ENCODE data around the gene CNTNAP2. TPM values are rescaled to one million over a fixed set of nuclear protein-coding genes. Genes with fewer than 3 reads are reported as not detected.

Gene CNTNAP2
- total and polyA plus RNA-seq, 3 experiments from 2014 or later, result not detected

- POLR2A ChIA-PET, result no interaction called here
- no peak overlapping the region for H3K4me3 Mint-ChIP-seq
- H3K9me3 Mint-ChIP-seq, result peaks cover 7 to 25% (median 17%) of the 10 kb centered on the region in 5 donors
- no peaks in the 10 kb centered on the region for H3K9me3 ChIP-seq (ENCODE audit: low read length)
- H3K36me3 Mint-ChIP-seq, result no peaks in the 10 kb centered on the region
- no peak overlapping the region for H3K27ac Mint-ChIP-seq
- no peaks in the 10 kb centered on the region for H3K27me3 Mint-ChIP-seq
- no peaks in the 10 kb centered on the region for H3K36me3 ChIP-seq (ENCODE audit: insufficient read depth, low read length)
- H3K4me3 ChIP-seq (ENCODE audit: low read length), result no peak overlapping the region
- H3K4me1 ChIP-seq (ENCODE audit: insufficient read depth, low read length), result no peaks in the 10 kb centered on the region
- CTCF ChIA-PET, result no interaction called here
- no peak overlapping the region for H3K27ac ChIP-seq (ENCODE audit: low read depth, low read length)
- no peak for DNase-seq
- H3K27me3 ChIP-seq (ENCODE audit: insufficient read depth, low read length, poor library complexity, severe bottlenecking), result no peaks in the 10 kb centered on the region
- no peaks in the 10 kb centered on the region for H3K4me1 Mint-ChIP-seq
Measured at GRCh38 chr7:146787266-146787665, 670.7 kb downstream of the CNTNAP2 start.

GRCh38 chr7:146788008-146788407, 671.4 kb downstream of the CNTNAP2 start:
- ChIA-PET CTCF (no interaction called here), POLR2A (no interaction called here)
- H3K27ac ChIP-seq (ENCODE audit: low read depth, low read length), result no peak overlapping the region
- no peaks in the 10 kb centered on the region for H3K4me1 ChIP-seq (ENCODE audit: insufficient read depth, low read length)
- peaks cover 7 to 25% (median 17%) of the 10 kb centered on the region in 5 donors for H3K9me3 Mint-ChIP-seq
- no peak overlapping the region for H3K4me3 Mint-ChIP-seq
- H3K36me3 Mint-ChIP-seq, result no peaks in the 10 kb centered on the region
- DNase-seq, result no peak
- no peaks in the 10 kb centered on the region for H3K27me3 ChIP-seq (ENCODE audit: insufficient read depth, low read length, poor library complexity, severe bottlenecking)
- no peaks in the 10 kb centered on the region for H3K9me3 ChIP-seq (ENCODE audit: low read length)
- no peaks in the 10 kb centered on the region for H3K36me3 ChIP-seq (ENCODE audit: insufficient read depth, low read length)
- H3K27ac Mint-ChIP-seq, result no peak overlapping the region
- H3K4me3 ChIP-seq (ENCODE audit: low read length), result no peak overlapping the region
- no peaks in the 10 kb centered on the region for H3K4me1 Mint-ChIP-seq
- no peaks in the 10 kb centered on the region for H3K27me3 Mint-ChIP-seq

DNA sequence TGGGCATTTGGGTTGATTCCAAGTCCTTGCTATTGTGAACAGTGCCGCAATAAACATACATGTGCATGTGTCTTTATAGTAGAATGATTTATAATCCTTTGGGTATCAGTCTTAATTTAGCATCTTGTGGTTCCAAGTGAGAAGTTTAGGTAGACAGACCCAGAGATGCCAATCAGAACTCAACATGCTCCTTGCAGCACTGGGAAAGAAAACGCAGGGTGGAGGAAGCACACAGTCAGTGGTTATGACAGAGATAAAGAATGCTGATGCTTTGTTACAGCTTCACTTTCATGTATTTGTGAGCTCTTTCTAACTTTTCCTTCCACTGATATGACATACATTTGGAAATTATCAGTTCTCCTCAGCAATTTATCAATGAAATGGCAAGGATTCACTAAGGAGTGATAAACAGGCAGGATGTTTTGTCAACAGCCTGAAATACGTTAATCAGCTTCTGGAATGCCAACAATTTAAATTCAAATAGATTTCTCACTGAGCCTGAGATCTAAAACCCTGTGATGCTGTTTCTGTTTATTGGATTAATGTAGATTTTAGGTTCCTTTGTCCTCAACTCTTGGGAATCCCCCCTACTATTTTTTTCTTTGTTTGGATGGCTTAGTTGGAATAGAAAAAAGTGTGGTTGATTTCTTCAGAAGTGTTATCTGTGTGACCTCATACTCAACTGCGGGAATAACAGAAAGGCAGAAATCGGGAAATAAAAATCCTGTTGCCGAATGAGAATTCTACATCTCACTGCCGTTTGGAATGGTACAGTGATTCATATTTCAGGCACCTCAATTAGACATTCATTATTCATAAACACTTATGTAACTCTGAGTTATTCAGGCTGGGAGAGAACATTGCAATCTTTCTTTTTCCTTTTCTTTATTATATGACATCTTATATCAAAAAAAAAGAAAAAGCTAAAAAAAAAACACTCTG, 675.0 kb downstream of the CNTNAP2 start:
- ChIA-PET POLR2A (no interaction called here), CTCF (no interaction called here)
- H3K4me3 ChIP-seq (ENCODE audit: low read length), result no peak overlapping the region
- Mint-ChIP-seq H3K4me3 (no peak overlapping the region), H3K4me1 (no peaks in the 10 kb centered on the region), H3K27me3 (no peaks in the 10 kb centered on the region), H3K27ac (no peak overlapping the region), H3K9me3 (peaks cover 16 to 35% (median 29%) of the 10 kb centered on the region in 5 donors), H3K36me3 (no peaks in the 10 kb centered on the region)
- no peak for DNase-seq
- H3K4me1 ChIP-seq (ENCODE audit: insufficient read depth, low read length), result no peaks in the 10 kb centered on the region
- no peaks in the 10 kb centered on the region for H3K36me3 ChIP-seq (ENCODE audit: insufficient read depth, low read length)
- H3K27me3 ChIP-seq (ENCODE audit: insufficient read depth, low read length, poor library complexity, severe bottlenecking), result no peaks in the 10 kb centered on the region
- H3K9me3 ChIP-seq (ENCODE audit: low read length), result no peaks in the 10 kb centered on the region
- no peak overlapping the region for H3K27ac ChIP-seq (ENCODE audit: low read depth, low read length)

- ChIA-PET CTCF (no interaction called here), POLR2A (no interaction called here)
- Mint-ChIP-seq H3K27ac (no peak overlapping the region), H3K4me3 (no peak overlapping the region), H3K27me3 (no peaks in the 10 kb centered on the region), H3K9me3 (peaks cover 0 to 35% (median 15%) of the 10 kb centered on the region in 5 donors), H3K36me3 (no peaks in the 10 kb centered on the region), H3K4me1 (no peaks in the 10 kb centered on the region)
- H3K36me3 ChIP-seq (ENCODE audit: insufficient read depth, low read length), result no peaks in the 10 kb centered on the region
- no peaks in the 10 kb centered on the region for H3K4me1 ChIP-seq (ENCODE audit: insufficient read depth, low read length)
- no peak for DNase-seq
- no peak overlapping the region for H3K27ac ChIP-seq (ENCODE audit: low read depth, low read length)
- H3K9me3 ChIP-seq (ENCODE audit: low read length), result peaks cover 4% of the 10 kb centered on the region
- H3K27me3 ChIP-seq (ENCODE audit: insufficient read depth, low read length, poor library complexity, severe bottlenecking), result no peaks in the 10 kb centered on the region
- H3K4me3 ChIP-seq (ENCODE audit: low read length), result no peak overlapping the region
Measured at GRCh38 chr7:146804620-146805019, 688.0 kb downstream of the CNTNAP2 start.

- Mint-ChIP-seq H3K4me3 (no peak overlapping the region), H3K36me3 (no peaks in the 10 kb centered on the region), H3K27ac (no peak overlapping the region), H3K27me3 (no peaks in the 10 kb centered on the region), H3K4me1 (no peaks in the 10 kb centered on the region), H3K9me3 (peaks cover 0 to 38% (median 17%) of the 10 kb centered on the region in 5 donors)
- Histone ChIP-seq H3K27me3 (ENCODE audit: insufficient read depth, low read length, poor library complexity, severe bottlenecking) (no peaks in the 10 kb centered on the region), H3K36me3 (ENCODE audit: insufficient read depth, low read length) (no peaks in the 10 kb centered on the region), H3K27ac (ENCODE audit: low read depth, low read length) (no peak overlapping the region), H3K4me3 (ENCODE audit: low read length) (no peak overlapping the region), H3K4me1 (ENCODE audit: insufficient read depth, low read length) (no peaks in the 10 kb centered on the region), H3K9me3 (ENCODE audit: low read length) (peaks cover 4% of the 10 kb centered on the region)
- ChIA-PET POLR2A (no interaction called here), CTCF (no interaction called here)
- DNase-seq, result no peak
Measured at GRCh38 chr7:146805082-146805481, 688.5 kb downstream of the CNTNAP2 start.

GRCh38 chr7:146826329-146826728, 709.7 kb downstream of the CNTNAP2 start:
- H3K4me1 Mint-ChIP-seq, result no peaks in the 10 kb centered on the region
- POLR2A ChIA-PET, result no interaction called here
- H3K36me3 Mint-ChIP-seq, result no peaks in the 10 kb centered on the region
- H3K27me3 Mint-ChIP-seq, result peaks cover 0 to 2% of the 10 kb centered on the region in 2 donors
- no peaks in the 10 kb centered on the region for H3K36me3 ChIP-seq (ENCODE audit: insufficient read depth, low read length)
- no peaks in the 10 kb centered on the region for H3K27me3 ChIP-seq (ENCODE audit: insufficient read depth, low read length, poor library complexity, severe bottlenecking)
- DNase-seq, result no peak
- CTCF ChIA-PET, result no interaction called here
- H3K4me3 ChIP-seq (ENCODE audit: low read length), result no peak overlapping the region
- H3K4me3 Mint-ChIP-seq, result no peak overlapping the region
- peaks cover 0 to 16% (median 7%) of the 10 kb centered on the region in 5 donors for H3K9me3 Mint-ChIP-seq
- H3K9me3 ChIP-seq (ENCODE audit: low read length), result no peaks in the 10 kb centered on the region
- H3K27ac ChIP-seq (ENCODE audit: low read depth, low read length), result no peak overlapping the region
- H3K27ac Mint-ChIP-seq, result no peak overlapping the region
- no peaks in the 10 kb centered on the region for H3K4me1 ChIP-seq (ENCODE audit: insufficient read depth, low read length)

- Histone ChIP-seq H3K36me3 (ENCODE audit: insufficient read depth, low read length) (no peaks in the 10 kb centered on the region), H3K27ac (ENCODE audit: low read depth, low read length) (no peak overlapping the region), H3K4me1 (ENCODE audit: insufficient read depth, low read length) (no peaks in the 10 kb centered on the region), H3K9me3 (ENCODE audit: low read length) (no peaks in the 10 kb centered on the region), H3K27me3 (ENCODE audit: insufficient read depth, low read length, poor library complexity, severe bottlenecking) (no peaks in the 10 kb centered on the region), H3K4me3 (ENCODE audit: low read length) (no peak overlapping the region)
- ChIA-PET POLR2A (no interaction called here), CTCF (no interaction called here)
- Mint-ChIP-seq H3K4me1 (no peaks in the 10 kb centered on the region), H3K9me3 (peaks cover 0 to 25% (median 3%) of the 10 kb centered on the region in 5 donors), H3K27me3 (no peaks in the 10 kb centered on the region), H3K4me3 (no peak overlapping the region), H3K27ac (no peak overlapping the region), H3K36me3 (no peaks in the 10 kb centered on the region)
- DNase-seq, result no peak
Measured at GRCh38 chr7:146830686-146831085, 714.1 kb downstream of the CNTNAP2 start.

DNA sequence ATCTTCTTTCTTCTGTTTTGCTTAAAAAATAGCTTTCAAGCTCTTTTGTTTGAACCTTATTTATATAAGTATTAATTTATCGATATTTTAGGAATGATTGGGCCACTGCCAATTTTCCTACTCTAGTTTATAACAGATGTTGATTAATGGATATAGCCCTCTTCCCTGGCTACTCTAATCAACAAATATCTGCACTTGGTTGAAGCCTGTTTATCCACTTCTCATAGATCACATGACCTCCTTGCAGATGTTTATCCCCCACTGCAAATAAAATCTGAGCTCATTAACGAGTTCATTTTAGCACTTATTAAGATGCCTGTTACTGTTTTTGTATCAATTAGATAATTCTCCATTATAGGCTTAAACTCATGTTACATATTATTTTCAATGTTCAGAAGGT, 715.3 kb downstream of the CNTNAP2 start:
- H3K36me3 ChIP-seq (ENCODE audit: insufficient read depth, low read length), result no peaks in the 10 kb centered on the region
- H3K27me3 ChIP-seq (ENCODE audit: insufficient read depth, low read length, poor library complexity, severe bottlenecking), result no peaks in the 10 kb centered on the region
- Mint-ChIP-seq H3K4me3 (no peak overlapping the region), H3K27ac (no peak overlapping the region), H3K36me3 (no peaks in the 10 kb centered on the region), H3K27me3 (no peaks in the 10 kb centered on the region), H3K9me3 (peaks cover 0 to 27% (median 3%) of the 10 kb centered on the region in 5 donors), H3K4me1 (no peaks in the 10 kb centered on the region)
- H3K4me1 ChIP-seq (ENCODE audit: insufficient read depth, low read length), result no peaks in the 10 kb centered on the region
- no peaks in the 10 kb centered on the region for H3K9me3 ChIP-seq (ENCODE audit: low read length)
- ChIA-PET CTCF (no interaction called here), POLR2A (no interaction called here)
- DNase-seq, result no peak
- H3K27ac ChIP-seq (ENCODE audit: low read depth, low read length), result no peak overlapping the region
- no peak overlapping the region for H3K4me3 ChIP-seq (ENCODE audit: low read length)

Data from CD8-positive, alpha-beta memory T cell (primary cell).